Activated CD8-positive, alpha-beta memory T cell treated with anti-CD3 and anti-CD28 coated beads for 1 hour (primary cell): Measurements from ENCODE around the gene USP44.

Experiments used
- DNase-seq, 2 donors: peaks; one replicate each; pipeline ENCODE4 v3.0.0-alpha.2; 2020; ENCODE audit warnings: low read depth in 1 of 2; ENCODE audit errors: extremely low read depth in 1 of 2

Gene USP44

DNA sequence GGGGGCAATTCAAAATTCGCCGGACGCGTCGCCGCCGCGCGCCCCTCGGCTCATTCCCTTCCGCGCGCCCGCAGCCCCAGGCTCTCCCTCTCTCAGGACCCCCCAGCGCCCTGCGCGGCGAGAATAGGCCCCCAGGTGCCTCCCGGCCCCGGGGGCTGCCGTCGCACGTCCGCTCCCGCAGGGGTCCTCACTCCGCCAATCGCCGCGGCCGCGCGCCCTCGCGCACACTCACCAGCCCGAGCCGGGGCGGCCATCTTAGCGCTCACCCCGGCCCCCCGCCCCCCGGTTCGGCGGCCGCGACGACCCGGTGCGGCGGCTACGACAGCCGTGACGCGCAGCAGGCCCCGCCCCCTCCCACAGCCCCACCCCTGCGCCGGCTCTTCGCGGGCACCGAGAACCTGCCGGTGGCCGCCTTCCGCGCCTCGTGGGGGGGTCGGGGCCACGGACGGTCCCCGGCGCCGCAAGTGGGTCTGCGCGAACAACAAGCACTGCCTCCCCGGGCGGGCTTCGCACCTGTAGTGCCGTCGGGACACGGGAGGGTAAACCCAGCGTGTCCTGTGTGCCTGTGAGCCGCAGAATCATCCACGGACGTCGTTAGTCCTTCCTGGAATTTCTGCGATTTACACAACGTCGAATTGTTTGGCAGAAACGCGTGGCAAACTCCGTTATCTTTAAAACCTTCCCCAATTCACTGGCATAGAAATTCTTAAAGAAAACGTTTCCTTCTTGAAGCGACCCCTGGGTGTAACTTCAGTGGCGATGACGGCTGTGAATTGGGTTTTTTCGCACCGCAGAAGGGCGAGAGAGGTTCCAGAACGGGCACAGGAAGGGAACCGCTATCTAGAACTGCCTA is 2.5 kb downstream of the USP44 start:
- peak; percentile 26 to 54 for DNase-seq

DNA sequence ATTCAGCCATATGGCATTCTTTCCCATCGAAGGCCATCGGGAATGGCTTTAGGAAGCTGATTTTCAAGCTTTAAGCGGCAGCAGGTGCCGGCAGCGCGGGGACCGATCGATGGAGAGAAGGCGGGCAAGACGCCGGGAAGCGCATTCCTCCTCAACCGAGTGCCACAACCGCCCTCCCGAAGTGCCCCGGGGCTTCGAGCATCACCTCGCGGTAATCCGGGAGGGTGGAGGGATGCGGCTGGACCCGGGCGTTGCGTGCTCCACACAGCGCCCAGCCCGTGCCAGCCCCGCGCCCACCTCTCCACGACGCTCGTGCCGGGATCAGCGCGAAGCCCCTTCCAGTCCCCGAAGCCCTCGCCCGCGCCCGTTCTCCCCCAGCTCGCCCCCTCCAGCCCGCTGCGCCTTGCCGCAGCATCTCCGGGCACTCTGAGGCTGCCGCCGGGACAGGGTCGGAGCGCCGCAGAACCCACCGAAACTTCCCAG is 3.2 kb downstream of the USP44 start:
- peak in 1 of 2 donors; percentile 3 for DNase-seq

DNA sequence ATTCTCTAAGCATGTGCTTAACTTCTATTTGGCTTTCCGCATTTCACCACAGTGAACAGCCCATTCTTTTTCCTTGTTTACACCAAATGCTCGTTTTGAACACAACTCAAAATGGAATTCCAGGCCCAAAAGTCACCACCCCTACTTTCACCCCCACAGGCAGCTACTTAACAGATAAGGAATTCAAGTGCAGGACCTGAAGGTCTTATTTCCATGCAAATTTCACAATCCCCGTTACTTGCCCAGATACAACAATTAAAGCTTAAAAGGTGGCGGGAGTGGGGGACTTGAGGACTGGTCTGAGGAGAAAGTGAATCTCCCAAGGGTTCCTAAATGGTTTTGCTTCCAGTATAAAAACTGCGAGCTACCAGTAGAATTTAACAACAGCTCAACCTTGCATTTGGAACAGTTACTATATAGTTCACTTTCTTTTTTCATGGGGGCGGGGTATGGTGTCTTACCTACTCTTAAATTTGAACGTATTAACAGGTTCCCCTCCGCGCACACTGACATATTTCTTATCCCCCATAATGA is 3.7 kb downstream of the USP44 start:
- DNase-seq = no peak

GRCh38 chr12:95546491-95546813 is 4.8 kb downstream of the USP44 start:
- DNase-seq = no peak

GRCh38 chr12:95545731-95546490 is 5.4 kb downstream of the USP44 start:
- DNase-seq = no peak

DNA sequence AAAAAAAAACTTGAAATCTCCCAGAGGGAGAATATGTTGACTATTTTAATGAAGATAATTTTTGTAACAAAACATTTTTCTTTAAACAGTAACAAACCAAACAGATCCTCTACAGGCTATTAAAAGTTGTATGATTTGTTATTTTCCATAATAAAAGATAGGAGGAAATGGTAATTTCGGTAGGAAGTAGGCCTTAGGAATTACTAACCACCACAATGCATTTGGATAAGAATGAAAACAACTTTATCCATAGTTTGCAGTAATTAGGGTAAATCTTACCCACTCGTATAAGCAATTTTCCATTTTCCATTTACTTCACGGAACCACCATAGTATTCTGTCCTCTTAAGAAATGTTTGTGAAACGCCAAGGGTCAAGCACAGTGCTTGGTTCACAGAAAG is 6.0 kb downstream of the USP44 start:
- no peak for DNase-seq

- no peak for DNase-seq
Observed at GRCh38 chr12:95544756-95545155, 6.5 kb downstream of the USP44 start.

GRCh38 chr12:95543305-95543704 is 8.0 kb downstream of the USP44 start:
- no peak for DNase-seq

GRCh38 chr12:95541436-95541835 is 9.8 kb downstream of the USP44 start:
- DNase-seq = no peak

- no peak for DNase-seq
Observed at GRCh38 chr12:95538656-95539055, 12.6 kb downstream of the USP44 start.

- no peak for DNase-seq
Observed at GRCh38 chr12:95538006-95538405, 13.3 kb downstream of the USP44 start.

- DNase-seq = no peak
Observed at GRCh38 chr12:95533985-95534384, 17.3 kb downstream of the USP44 start.

GRCh38 chr12:95532851-95533250 is 18.4 kb downstream of the USP44 start:
- DNase-seq = no peak

DNA sequence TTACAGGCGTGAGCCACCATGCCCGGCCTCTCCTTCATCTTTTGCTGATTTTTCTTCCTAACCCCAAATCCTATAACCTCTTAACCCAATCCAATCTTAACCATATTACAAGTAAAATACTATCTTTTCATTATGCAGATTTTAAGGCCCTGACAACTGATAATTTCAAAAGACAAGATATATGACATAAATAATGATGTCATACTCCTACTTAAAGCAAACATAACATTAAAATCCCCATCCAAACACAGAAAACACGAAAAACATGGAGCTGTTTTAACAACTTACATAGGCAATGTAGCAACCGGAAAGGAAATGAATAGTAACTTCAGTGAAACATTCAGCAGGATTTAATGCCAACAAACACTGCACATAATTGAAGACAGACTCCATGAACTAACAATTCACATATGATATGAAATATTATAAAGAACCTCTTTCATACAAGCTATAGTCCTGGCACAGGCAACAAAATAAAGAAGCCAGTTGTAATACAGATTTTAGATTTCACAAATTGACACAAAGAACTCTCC is 21.5 kb downstream of the USP44 start:
- no peak for DNase-seq

- DNase-seq = no peak
Observed at GRCh38 chr12:95528431-95528830, 22.8 kb downstream of the USP44 start.

- no peak for DNase-seq
Observed at GRCh38 chr12:95522692-95523091, 28.6 kb downstream of the USP44 start.

DNA sequence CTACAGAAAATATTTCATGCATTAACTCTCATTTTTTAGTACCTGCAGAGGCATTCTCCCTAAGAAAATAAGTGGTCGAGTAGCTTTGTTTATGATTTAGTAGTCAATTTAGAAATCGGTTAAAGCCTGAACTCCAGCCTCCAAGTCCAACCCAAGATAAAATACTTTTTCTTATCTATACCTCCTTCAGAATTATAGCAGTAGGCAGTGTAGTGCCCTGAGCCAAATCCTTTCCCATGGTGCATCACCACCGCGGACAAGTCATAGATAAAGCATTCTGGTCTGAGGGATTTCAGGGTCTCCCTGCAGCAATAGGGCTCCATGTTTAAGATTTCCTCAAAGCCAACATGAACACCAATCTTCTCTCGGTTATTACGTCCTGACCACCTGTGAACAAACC is 30.5 kb downstream of the USP44 start:
- DNase-seq = no peak

DNA sequence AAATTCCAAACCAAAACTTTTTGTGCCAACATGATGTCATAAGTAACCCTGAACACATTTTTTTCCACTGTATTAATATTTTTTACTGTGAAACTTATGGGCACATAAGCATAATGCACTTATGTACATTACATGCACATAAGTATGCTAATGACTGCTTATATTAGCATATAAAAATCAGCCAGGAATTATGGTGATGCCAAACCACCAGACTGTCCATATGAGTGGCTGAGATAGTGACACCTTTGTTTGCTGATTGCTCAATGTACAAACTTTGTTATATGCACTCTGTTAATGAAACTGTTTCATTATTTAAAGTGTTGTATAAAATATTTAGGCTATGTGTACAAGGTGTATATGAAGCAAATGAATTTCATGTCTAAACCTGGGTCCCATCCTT is 32.3 kb downstream of the USP44 start:
- no peak for DNase-seq

DNA sequence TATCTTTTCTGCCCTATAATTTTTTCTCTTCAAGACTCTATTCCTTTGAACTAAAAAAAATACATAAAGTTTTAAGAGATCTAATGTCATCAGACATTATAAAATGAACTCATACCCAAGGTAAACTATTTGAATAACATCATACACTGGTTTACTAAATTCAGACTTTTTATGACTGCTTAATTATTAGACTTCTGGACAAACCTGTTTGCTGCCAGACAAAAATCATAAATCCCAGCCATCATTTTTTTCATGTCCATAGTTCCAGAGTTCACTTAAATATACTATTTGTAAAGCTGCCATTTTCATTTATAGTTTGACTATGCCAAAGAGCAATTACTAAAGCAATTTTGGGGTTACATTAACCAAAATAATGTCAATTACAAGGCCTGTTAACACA is 34.0 kb downstream of the USP44 start:
- no peak for DNase-seq

- no peak for DNase-seq
Observed at GRCh38 chr12:95516757-95517156, 34.5 kb downstream of the USP44 start.

DNA sequence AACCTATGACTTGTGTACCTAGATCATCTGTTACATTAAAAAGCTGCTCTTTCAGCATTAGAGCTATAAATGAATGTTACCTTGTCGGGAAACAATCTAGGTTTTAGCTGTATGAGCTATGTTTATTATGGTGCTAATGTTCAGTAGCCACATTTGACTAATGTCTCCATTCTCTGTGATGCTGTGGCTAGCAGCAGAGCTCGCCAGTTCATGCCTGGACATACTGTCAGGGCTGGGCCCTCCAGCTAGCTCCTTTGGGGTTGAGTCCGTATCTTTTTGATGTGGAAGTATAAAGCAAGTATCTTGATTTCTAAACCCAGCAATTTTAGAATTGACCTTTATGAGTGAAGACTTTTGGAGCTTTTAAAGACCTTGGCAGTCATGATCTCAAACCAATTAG is 36.1 kb downstream of the USP44 start:
- DNase-seq = no peak

- no peak for DNase-seq
Observed at GRCh38 chr12:95513599-95513998, 37.7 kb downstream of the USP44 start.
